ENCODE measurements around the gene EME1. TPM values are rescaled to one million over a fixed set of nuclear protein-coding genes. Genes with fewer than 3 reads are reported as not detected.

The EME1 gene
- total and polyA plus RNA-seq, 2 donors (not counting 3 experiments of a cell fraction or from before 2014, with no cell fraction given), result 5.6 to 9.1 TPM

- BruUV-seq (replicated peaks), result no TSS peak
- dilution Hi-C loops (cut with MboI; ENCODE audit: extremely low pct_ligation_motif_present, low sequenced_read_pairs) (no loop called here), intact Hi-C loops (cut with micrococcal nuclease) (no loop called here)
- no peak overlapping the region for H3K4me2 ChIP-seq (ENCODE audit: insufficient read depth, low read length)
- H3K9ac ChIP-seq (replicated peaks; ENCODE audit: extremely low read depth, insufficient read depth, low read length), result no peak overlapping the region
- no peak overlapping the region for H3K27ac ChIP-seq (ENCODE audit: insufficient read depth, low read depth, low read length)
- no peak overlapping the region for H2AFZ ChIP-seq (ENCODE audit: low read depth, low read length)
- DNase-seq (ENCODE audit: low read depth, low spot score) (no peak), FAIRE-seq (no peak)
- no peak overlapping the region for H3K4me3 ChIP-seq (replicated peaks in 1 of 3; ENCODE audit: insufficient read depth in 1 of 3, low read depth in 1 of 3, low read length in 3 of 3)
- H3K9me3 ChIP-seq (replicated peaks; ENCODE audit: control insufficient read depth, insufficient read depth, low read length), result no peaks in the 10 kb centered on the region
- no peaks in the 10 kb centered on the region for H3K27me3 ChIP-seq (ENCODE audit: control insufficient read depth in 2 of 2, insufficient read depth in 2 of 2, low read length in 2 of 2)
- TF ChIP-seq JUN (IDR thresholded peaks at IDR 0.05; ENCODE audit: borderline replicate concordance, insufficient read depth, insufficient read length, low read depth) (no peak), CTCF (IDR thresholded peaks at IDR 0.05; ENCODE audit: extremely low read depth in 1 of 2, insufficient read depth in 1 of 2, low read depth in 1 of 2, low read length in 2 of 2) (peak in 1 of 2 donors; percentile 2)
- no peaks in the 10 kb centered on the region for H3K79me2 ChIP-seq (ENCODE audit: control insufficient read depth, insufficient read depth, low read length)
- no peaks in the 10 kb centered on the region for H4K20me1 ChIP-seq (replicated peaks; ENCODE audit: control insufficient read depth, extremely low read depth, insufficient read depth, low read length)
- H3K9me1 ChIP-seq (replicated peaks; ENCODE audit: control insufficient read depth, extremely low read depth, insufficient read depth, low read length), result no peaks in the 10 kb centered on the region
- H3K36me3 ChIP-seq (ENCODE audit: control insufficient read depth in 2 of 2, extremely low read depth in 1 of 2, insufficient read depth in 2 of 2, low read length in 2 of 2), result peaks cover 0 to 27% of the 10 kb centered on the region in 2 experiments
- CTCF ChIA-PET, result interaction anchor here (1.0 to 1.3 kb wide), 3 partner anchors 10 to 164 kb away, joined by 4 to 6 read pairs (median 5); no protein-coding TSS in a partner anchor
- no peaks in the 10 kb centered on the region for H3K4me1 ChIP-seq (ENCODE audit: control insufficient read depth, extremely low read depth, insufficient read depth, low read length)
- POLR2A ChIA-PET, result no interaction called here
Measured at GRCh38 chr17:50364715-50365114, 8.3 kb upstream of the EME1 start.

GRCh38 chr17:50365165-50365564, 7.9 kb upstream of the EME1 start:
- no peak overlapping the region for H3K9ac ChIP-seq (replicated peaks; ENCODE audit: extremely low read depth, insufficient read depth, low read length)
- CTCF ChIA-PET, result interaction anchor here (1.0 to 2.5 kb wide), 5 partner anchors 9 to 165 kb away, joined by 3 to 7 read pairs (median 5); partner anchors contain the start of gene LRRC59
- no peaks in the 10 kb centered on the region for H3K9me3 ChIP-seq (replicated peaks; ENCODE audit: control insufficient read depth, insufficient read depth, low read length)
- H3K9me1 ChIP-seq (replicated peaks; ENCODE audit: control insufficient read depth, extremely low read depth, insufficient read depth, low read length), result no peaks in the 10 kb centered on the region
- dilution Hi-C loops (cut with MboI; ENCODE audit: extremely low pct_ligation_motif_present, low sequenced_read_pairs) (no loop called here), intact Hi-C loops (cut with micrococcal nuclease) (no loop called here)
- TF ChIP-seq POLR2AphosphoS5 (IDR thresholded peaks at IDR 0.05; ENCODE audit: insufficient read depth, low read depth, low read length) (no peak), EZH2 (IDR thresholded peaks at IDR 0.05; ENCODE audit: borderline replicate concordance, low read depth, low read length, severe bottlenecking) (no peak), FOS (IDR thresholded peaks at IDR 0.05; ENCODE audit: borderline replicate concordance, insufficient read depth, low read length) (no peak), CTCF (IDR thresholded peaks at IDR 0.05; ENCODE audit: extremely low read depth in 1 of 2, insufficient read depth in 1 of 2, low read depth in 1 of 2, low read length in 2 of 2) (no peak), MYC (IDR thresholded peaks at IDR 0.05; ENCODE audit: low read depth, low read length) (no peak), POLR2A (IDR thresholded peaks at IDR 0.05; ENCODE audit: low read depth, low read length) (no peak), GATA2 (IDR thresholded peaks at IDR 0.05; ENCODE audit: insufficient read depth, insufficient read length, low read depth, low read length) (no peak), JUN (IDR thresholded peaks at IDR 0.05; ENCODE audit: borderline replicate concordance, insufficient read depth, insufficient read length, low read depth) (no peak), MAX (IDR thresholded peaks at IDR 0.05; ENCODE audit: insufficient read depth, insufficient read length) (no peak)
- no peak overlapping the region for H3K4me3 ChIP-seq (replicated peaks in 1 of 3; ENCODE audit: insufficient read depth in 1 of 3, low read depth in 1 of 3, low read length in 3 of 3)
- BruUV-seq (replicated peaks), result no TSS peak
- FAIRE-seq (no peak), DNase-seq (ENCODE audit: low read depth, low spot score) (no peak)
- peaks cover 3 to 32% of the 10 kb centered on the region in 2 experiments for H3K36me3 ChIP-seq (ENCODE audit: control insufficient read depth in 2 of 2, extremely low read depth in 1 of 2, insufficient read depth in 2 of 2, low read length in 2 of 2)
- H2AFZ ChIP-seq (ENCODE audit: low read depth, low read length), result no peak overlapping the region
- H3K4me2 ChIP-seq (ENCODE audit: insufficient read depth, low read length), result no peak overlapping the region
- POLR2A ChIA-PET, result no interaction called here
- no peaks in the 10 kb centered on the region for H3K27me3 ChIP-seq (ENCODE audit: control insufficient read depth in 2 of 2, insufficient read depth in 2 of 2, low read length in 2 of 2)
- no peaks in the 10 kb centered on the region for H3K79me2 ChIP-seq (ENCODE audit: control insufficient read depth, insufficient read depth, low read length)
- no peak overlapping the region for H3K27ac ChIP-seq (ENCODE audit: insufficient read depth, low read depth, low read length)
- no peaks in the 10 kb centered on the region for H3K4me1 ChIP-seq (ENCODE audit: control insufficient read depth, extremely low read depth, insufficient read depth, low read length)
- H4K20me1 ChIP-seq (replicated peaks; ENCODE audit: control insufficient read depth, extremely low read depth, insufficient read depth, low read length), result no peaks in the 10 kb centered on the region
